ENCODE measurements around the gene ZNHIT1. TPM values are rescaled to one million over a fixed set of nuclear protein-coding genes. Genes with fewer than 3 reads are reported as not detected.

Gene ZNHIT1
- 109 and 149 TPM in 2 replicates for total RNA-seq

GRCh38 chr7:101217388-101218235 is at the start of gene ZNHIT1, which contains the start of gene PLOD3:
ZNHIT1 (plus strand) TSS chr7:101218165; CDS start chr7:101218196, 31 bp downstream.
PLOD3 (minus strand) TSS chr7:101217581; CDS start chr7:101217274, 307 bp downstream.

DNA sequence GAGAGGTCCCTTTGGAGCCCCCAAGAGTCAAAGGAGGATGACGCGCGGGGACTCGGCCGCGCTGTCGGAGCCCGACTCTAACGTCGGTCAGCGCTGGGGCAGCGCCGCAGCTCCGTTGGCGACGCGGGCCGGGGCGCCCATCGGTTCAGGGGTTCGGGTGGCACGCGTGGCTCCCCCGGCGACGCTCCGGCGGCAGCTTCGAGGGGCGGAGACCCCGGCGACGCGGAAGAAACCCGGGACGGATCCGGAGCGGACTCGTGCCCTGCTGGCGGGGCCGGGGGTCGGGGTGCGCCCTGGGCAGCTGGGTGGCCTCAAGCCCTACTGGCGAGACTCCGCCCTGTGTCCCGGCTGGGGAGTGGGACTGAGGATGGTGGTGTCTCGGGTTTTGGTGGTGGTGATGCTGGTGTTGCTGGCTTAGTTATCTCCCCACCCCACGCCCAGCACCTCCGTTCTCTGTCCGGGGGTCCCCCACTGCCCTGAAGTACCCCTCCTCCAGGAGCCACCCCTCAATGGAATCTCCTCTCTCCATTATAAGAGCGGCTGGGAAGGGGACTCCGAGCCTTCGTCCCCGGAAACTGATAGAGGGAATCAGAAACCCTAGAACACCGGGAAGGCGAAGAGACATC is 37.7 kb upstream of the ZNHIT1 start, which contains the start of gene NAT16:
NAT16 (minus strand) TSS at position 164 of the 626 bp plus-strand sequence. CDS start 5,486 bp downstream, outside the sequence.

DNA sequence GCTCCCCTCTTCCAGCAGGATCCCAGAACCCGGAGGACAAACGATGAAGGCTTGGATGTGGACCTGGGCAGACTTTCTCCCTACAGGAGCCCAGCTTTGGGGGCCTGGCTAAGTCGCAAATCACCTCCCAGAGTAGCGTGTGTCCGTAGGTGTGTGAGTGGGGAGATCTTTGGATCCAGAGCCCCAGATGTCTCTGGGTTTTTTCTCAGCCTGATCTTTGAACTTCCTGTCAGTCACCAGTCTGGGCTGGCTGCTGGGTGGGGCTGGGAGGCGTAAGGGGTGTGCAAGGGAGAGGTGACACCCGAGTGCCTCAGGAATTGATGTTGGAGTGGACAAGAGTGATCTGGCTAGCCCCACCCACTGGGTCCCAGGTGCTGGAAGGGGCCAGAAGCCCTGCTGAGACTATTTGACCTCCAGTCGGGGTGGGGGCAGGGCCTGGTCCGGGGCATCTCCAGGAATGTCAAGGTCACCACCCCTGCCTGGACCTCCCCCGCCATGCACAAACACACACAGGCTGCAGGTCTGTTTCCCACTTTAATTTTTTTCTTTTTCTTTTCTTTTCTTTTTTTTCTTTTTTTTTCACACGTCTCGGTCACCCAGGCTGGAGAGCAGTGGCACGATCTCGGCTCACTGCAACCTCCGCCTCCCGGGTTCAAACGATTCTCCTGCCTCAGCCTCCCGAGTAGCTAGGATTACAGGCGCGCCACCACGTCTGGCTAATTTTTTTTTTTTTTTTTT is 16.9 kb upstream of the ZNHIT1 start, which contains the start of gene MOGAT3:
MOGAT3 (minus strand) TSS at position 175 of the 738 bp plus-strand sequence. CDS start 182 bp downstream, outside the sequence.

GRCh38 chr7:101237206-101238067 is 19.5 kb downstream of the ZNHIT1 start, which contains the start of gene CLDN15:
CLDN15 (minus strand) TSS chr7:101237802; CDS start chr7:101237581, 221 bp downstream.

DNA sequence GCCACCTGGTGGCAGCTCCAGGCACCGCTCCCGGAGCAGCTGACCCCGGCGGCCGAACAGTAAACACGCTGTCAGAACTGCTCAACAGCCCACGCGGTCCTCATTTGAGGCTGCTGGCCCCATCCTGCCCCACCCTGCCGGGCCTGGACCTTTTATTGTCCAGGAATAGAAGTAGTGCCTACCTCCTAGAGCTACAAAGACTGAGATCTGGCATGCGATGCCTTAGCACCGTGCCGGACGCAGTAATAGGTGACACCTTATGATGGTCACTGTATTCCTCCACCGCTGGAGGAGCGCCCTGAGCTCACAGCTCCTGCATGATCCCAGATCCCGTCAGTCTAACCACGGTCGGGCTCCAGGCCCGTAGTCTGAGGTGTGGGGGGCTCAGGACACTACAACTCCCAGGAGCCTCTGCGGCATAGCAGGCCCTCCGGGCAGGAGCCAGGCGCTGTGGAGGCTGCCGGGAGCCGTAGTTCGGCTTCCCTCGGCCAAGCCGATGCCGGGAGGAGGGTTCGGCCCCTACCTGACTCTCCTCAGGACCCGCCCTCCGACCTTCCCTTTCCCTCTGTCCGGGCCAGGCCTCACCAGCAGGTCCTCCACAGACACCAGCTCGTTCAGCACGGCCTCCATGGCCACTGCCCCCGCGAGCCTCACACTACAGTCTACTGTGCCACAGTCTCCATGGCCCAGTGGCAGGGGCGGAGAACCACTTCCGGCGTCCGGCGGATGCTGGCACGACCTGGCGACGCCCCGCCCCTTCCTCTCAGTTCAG is 26.6 kb downstream of the ZNHIT1 start, which contains the start of gene FIS1:
FIS1 (minus strand) TSS at position 707 of the 772 bp plus-strand sequence; CDS start at position 630, 77 bp downstream.

Other genes starting within 250 kb of the ZNHIT1 start
- gene MUC12, start 248.6 kb upstream of the ZNHIT1 start, total RNA-seq, result not detected in 2 replicates
- gene MUC17, start 198.1 kb upstream of the ZNHIT1 start, total RNA-seq, result not detected in 2 replicates
- gene TRIM56, start 132.7 kb upstream of the ZNHIT1 start, total RNA-seq, result 6.5 and 17.5 TPM in 2 replicates
- gene SERPINE1, start 91.1 kb upstream of the ZNHIT1 start, total RNA-seq, result 1,622 and 2,149 TPM in 2 replicates
- 189 and 211 TPM in 2 replicates for gene AP1S1, start 63.7 kb upstream of the ZNHIT1 start, total RNA-seq
- gene VGF, start 52.6 kb upstream of the ZNHIT1 start, total RNA-seq, result 0.32 and 1.1 TPM in 2 replicates
- gene NAT16, start 37.9 kb upstream of the ZNHIT1 start, total RNA-seq, result not detected in 2 replicates
- gene MOGAT3, start 17.1 kb upstream of the ZNHIT1 start, total RNA-seq, result not detected in 2 replicates
- gene PLOD3, start 584 bp upstream of the ZNHIT1 start, total RNA-seq, result 51.0 and 53.2 TPM in 2 replicates
- 1.3 and 2.9 TPM in 2 replicates for gene CLDN15, start 19.6 kb downstream of the ZNHIT1 start, total RNA-seq
- 336 and 410 TPM in 2 replicates for gene FIS1, start 26.9 kb downstream of the ZNHIT1 start, total RNA-seq
- gene IFT22, start 103.6 kb downstream of the ZNHIT1 start, total RNA-seq, result 17.9 and 26.1 TPM in 2 replicates
- gene COL26A1, start 144.7 kb downstream of the ZNHIT1 start, total RNA-seq, result not detected in 2 replicates

All from epithelial cell of umbilical artery (primary cell).